GM19043 (cell line): ENCODE results near the gene PDCD6IP.

Experiments used
- ATAC-seq: cut with Tn5 transposase; IDR thresholded peaks from one replicate; pipeline ENCODE4 v1.9.1; 2021; ENCODE audit warnings: low read depth; ENCODE audit not compliant: unreplicated experiment

PDCD6IP gene

DNA sequence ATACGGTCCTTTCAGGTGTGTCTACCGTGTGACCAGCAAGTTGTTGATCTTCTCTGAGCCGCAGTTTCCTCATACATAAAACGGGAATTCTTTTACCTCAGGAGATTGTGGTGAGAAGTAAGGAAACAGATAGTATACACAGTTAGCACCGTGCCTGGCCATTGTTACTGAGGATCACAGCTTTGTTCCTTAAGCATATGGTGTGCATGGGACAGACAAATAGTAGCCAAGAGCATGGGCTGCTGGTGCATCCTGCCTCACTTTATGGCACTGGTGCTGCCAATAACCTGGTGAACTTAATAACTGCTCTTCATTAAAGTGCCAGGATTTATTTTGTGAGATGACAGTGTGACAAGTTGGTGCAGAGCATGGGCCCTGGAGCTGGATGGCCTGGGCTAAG lies 86.3 kb downstream of the PDCD6IP start:
- ATAC-seq = no peak

DNA sequence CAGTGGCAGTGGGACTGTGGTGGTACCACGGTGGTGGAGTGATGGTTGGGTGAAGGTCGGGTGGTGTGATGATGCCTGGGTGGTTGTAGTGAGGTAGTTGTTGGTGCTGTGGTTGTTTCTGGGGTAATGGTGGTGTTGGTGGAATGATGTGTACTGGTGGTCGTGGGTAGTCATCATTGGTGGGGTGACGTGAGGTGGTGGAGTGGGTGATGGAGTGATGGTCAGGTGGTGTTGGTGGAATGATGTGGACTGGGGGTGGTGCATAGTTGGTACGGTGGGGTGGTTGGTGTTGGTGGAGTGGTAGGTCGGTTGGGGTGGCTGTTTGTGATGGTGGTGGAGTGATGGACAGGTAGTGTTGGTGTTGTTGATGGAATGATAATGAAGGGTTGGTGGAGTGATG lies 87.1 kb downstream of the PDCD6IP start:
- no peak for ATAC-seq

DNA sequence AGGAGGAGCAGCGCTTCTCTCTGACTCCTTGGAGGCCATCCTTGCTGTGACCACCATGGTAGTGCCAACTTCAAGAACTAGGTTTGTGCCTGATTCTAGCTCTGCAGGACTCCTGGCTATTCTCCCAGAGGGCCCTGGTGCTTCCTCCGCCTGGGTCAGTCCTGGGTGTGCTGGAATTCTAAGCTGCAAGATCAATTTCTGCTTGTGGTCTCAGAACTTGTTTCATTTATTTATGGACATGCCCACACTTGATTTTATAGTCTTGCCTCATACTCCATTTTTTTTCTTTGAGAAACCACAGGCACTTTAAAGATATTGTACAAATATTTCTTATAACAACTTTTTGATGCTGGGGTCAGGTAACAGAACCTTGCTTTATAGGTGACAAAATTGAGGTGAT lies 87.6 kb downstream of the PDCD6IP start:
- ATAC-seq = no peak

DNA sequence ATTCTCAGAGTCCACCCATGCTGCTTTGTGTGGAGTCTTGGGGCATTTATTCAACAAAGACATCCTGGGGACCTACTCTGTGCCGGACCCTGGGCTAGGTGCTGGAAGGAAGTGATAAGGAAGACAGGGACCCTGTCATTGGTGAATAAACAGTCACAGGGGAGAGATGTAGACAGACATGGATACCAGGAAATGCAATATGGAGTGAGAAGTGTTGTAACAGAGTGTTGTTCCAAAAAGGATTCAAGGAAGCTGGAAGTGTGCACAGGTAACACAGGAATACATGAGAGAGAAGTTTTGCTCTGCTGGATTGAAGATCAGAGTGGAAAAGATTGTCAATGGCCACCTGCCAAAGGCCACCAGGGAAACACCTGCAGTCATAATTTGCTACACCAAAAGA lies 89.0 kb downstream of the PDCD6IP start:
- no peak for ATAC-seq

DNA sequence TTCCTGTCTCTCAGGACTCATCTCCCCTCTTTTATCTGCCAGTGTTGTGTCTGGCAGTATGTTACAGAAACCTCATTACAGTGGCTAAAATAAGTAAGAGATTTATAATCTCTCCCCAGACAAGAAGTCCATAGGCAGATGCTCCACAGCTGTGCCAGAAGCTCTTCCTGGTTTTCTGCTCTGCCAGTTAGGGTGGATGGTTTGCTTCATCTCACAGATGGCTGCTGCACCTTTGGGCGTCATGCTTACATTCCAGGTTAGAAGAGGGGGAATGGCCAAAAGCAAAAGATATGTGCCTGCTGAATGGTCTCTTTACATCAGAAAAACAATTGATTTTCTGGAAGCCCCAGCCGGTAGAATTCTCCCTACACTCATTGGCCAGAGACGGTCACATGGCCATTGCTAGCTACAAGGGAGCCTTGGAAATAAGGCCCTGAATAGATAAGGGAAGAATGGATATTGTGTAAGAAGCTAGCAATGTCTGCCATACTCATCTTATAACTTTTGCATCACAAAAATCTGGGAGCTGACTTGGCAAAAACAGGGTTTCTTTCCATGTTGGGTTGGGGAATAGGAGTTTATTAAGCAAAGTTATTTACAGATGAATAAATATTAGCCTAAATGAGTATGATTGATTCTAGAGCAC lies 91.1 kb downstream of the PDCD6IP start:
- ATAC-seq = no peak

DNA sequence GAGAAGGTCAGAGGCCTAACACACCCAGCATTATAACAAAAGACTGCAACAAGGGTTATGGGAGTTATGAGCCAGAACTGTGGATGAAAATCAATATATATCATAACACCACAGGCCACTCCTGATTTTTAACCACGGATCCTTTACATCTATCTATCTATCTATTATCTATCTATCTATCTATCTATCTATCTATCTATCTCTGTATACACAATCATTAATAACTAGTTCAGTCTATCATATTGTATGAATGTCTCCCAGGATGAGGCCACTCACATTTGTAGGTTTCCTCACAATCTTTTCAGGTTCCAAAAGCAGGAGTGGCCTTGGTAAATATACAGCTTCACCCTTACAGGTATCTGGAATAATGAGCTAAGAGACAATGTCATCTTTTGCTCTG lies 94.2 kb downstream of the PDCD6IP start:
- no peak for ATAC-seq

DNA sequence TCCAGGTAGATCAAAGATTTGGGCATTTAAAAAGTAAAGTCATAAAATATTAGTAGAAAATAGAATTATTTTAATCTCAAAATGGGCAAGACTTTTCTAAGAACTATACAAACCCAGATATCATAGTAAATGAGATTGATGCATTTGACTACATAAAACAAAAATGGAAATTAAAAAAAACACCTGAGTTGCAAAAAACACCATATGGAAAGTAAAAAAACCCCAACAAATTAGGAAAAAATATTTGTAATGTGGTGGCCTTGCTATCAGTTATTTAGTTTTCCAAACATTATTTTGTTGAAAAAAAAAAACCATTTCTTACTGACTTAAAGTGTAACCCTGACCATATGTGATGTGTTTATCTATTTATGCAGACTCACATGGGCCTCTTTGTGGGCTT lies 97.2 kb downstream of the PDCD6IP start:
- ATAC-seq = no peak

DNA sequence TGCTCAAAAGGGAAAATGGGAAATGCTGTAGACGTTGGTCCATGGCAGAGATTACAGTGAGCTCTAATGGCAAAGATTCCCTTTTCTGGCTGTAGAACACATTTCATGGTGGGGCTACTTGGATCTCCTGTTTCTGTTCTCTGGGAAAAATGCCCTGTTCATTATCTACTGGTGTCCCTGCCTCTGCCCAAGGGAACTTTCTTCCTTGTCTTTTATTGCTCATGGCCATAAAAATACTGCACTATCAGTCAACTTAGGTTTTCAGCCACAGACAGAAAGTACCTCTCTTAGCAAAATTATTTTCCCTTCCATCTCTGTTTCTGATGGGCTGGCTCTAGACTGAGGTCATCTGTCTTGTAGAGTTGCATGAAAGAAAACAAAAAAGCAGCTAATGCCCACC lies 98.9 kb downstream of the PDCD6IP start:
- ATAC-seq = no peak

DNA sequence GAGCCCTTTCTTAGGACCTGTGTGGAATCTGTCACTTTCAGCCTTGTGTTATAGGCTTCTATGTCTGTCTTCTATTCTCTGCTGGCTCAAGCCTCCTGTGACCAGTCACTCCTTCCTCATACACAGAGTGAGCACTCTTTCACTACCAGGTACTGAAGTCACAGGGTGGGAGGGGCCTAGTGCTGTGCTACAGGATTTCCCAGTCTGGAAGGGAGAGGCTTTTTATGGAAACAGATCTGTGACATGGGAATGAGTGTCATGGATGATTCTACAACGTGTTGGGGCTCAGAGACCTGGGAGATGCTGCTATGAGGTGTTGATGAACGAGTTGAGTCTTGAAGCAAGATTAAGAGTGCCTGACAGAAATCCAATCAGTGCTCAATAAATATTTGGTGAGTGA lies 100.5 kb downstream of the PDCD6IP start:
- ATAC-seq = no peak

DNA sequence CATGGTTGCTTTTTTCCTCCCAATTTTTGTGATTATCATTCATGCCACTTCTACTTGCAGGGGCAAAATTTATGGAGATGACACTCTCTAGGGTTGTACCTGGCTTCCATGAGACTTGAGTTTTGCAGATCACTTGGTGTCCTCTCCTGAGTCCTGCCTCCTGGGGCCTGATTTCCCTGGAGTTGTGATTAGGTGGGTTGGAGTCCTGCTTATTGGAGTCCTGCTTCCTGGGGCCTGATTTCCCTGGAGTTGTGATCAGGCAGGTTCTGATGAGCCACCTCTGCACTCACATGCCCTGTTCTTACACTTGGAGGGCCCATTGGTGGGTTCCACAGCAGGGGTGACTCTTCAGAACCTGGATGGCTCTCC lies 102.0 kb downstream of the PDCD6IP start:
- no peak for ATAC-seq

DNA sequence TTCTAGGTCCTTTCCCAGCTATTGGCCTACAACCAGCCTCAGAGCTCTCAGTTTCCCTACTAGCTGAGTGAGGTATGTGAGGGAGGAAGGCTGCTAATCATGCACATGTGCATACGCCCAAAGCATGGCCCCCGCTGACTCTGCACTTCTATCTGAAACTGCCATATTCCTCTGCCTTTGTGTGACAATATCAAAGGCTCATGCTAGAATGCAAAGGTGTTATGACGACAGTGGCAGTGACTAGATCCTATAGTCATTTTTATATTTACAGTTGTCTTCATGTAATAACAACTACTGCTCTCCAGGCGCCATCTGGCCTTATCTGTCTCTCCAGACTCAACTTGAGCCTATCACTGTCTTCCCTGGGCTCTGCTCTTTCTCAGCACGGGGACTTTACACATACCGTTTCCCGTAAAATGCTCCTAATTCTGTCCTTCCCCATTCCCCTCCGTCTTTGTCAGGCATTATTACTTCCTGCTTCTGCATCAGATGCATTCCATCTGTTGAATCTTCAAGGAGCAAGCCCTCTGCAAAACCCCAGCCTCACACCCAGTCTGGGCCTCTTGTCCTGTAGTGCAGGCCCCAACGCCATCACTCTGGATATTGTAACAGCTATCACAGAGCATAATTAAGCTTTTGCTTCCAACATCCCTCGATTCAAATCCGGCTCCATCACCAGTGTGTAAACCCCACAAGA lies 102.5 kb downstream of the PDCD6IP start:
- no peak for ATAC-seq

DNA sequence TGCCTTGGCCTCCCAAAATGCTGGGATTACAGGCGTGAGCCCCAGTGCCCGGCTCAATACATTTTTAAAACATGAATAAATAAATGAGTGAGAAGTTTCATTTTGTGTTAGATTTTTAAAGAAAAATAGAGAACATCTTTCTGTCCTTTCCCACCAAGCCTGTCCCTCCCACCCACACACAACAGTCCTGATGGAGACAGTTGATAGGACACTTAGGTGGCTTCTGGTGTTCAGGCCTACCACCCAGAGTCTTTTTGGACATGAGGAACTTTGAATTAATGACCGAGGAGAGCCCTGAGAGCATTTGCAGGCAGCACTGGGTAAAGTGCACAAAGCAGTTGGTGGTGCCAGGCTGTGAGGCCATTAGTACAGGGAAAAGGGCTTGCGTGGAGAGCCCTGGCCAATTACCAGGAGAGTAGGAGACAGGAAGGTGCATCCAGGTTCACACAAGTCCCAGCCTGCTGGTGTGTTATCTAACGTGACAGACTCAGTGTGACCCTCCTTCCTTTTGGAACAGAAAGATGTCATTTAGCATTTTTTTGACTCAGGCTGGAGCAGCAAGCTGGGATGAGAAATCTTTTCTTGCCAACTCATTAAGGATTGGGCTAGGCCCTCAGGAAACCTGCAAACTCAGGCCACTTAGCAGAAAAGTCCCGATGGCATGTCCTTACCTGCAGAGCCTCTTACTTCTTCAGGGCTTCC lies 103.6 kb downstream of the PDCD6IP start:
- no peak for ATAC-seq

DNA sequence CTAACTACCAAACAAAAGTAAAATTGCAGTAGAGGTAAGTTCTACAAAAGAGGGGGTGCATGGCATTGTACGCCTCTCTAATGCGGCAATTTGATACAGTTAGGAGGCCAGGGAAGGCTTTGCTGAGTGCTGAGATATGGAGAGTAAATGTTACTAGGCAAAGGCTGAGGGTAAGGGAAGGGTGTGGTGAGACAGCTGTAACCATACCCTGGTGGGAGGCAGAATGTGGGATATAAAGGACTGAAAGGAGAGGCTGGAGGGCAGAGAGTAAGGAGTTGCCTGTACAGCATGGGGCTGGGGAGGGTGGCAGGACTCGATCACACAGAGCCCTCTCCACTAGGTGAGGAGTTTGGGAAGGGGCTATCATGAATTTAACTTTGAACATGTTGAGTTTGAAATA lies 106.3 kb downstream of the PDCD6IP start:
- ATAC-seq = no peak

DNA sequence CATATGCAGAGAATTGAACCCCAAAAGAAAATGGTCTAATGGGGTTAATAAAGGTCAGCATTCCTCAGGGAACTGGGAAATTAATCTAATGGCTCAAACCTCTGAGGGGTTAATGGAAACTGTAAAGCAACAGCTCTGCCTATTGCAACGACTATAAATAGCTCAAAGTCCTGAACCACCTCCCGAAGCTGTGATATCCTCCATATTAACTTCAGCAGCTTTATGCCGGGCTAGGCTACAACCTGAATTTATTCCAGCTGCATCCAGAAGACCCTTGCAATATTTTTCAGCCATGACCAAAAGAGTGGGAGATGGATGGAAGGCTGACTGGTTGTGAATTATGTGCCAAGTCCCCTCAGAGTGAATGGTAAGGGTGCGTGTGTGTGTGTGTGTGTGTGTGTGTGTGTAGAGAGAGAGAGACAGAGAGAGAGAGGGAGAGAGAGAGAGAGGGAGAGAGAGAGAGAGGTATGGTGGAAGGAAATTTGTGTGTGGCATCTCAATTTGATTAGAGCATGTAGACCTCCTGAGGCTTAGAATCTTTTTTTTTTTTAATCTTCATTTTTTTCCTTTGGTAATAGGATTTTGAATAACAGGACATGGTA lies 109.9 kb downstream of the PDCD6IP start:
- no peak for ATAC-seq

DNA sequence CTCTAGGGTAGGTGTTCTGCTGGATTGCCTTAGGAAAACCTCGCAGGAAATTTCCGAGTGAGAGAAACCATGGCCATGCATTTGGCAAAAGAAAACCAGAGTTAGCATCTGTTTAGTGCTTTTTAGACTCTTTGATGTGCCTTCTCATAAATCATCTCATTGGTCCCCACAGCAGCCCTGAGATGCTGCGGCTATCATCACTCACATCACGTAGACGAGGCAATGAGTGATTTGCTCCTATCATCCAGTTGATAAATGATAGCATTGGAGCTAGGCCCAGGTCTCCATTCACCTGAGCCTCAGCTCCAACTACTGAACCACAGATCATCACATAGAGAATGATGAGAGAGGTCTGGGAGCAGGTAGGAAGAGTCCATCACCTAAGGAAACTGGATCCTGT lies 111.1 kb downstream of the PDCD6IP start:
- no peak for ATAC-seq

DNA sequence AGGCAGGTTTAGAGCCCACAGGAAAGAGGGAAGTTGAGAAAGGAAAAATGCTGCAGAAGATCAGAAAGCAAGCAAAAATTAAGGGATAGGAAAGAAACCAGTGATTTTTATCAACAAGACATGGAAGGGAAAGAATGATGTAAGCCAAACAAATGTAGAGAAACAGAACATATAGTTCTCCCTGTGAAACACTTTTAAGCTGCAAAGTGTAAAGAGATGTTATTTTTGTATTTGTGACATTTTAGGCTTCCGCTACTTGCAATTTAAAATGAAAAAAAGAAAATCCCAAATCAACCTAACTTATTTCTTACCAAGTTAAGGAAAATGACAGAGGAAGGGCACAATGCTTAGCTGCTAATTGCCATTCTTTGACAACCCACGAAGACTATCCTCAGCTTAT lies 111.6 kb downstream of the PDCD6IP start:
- ATAC-seq = no peak

DNA sequence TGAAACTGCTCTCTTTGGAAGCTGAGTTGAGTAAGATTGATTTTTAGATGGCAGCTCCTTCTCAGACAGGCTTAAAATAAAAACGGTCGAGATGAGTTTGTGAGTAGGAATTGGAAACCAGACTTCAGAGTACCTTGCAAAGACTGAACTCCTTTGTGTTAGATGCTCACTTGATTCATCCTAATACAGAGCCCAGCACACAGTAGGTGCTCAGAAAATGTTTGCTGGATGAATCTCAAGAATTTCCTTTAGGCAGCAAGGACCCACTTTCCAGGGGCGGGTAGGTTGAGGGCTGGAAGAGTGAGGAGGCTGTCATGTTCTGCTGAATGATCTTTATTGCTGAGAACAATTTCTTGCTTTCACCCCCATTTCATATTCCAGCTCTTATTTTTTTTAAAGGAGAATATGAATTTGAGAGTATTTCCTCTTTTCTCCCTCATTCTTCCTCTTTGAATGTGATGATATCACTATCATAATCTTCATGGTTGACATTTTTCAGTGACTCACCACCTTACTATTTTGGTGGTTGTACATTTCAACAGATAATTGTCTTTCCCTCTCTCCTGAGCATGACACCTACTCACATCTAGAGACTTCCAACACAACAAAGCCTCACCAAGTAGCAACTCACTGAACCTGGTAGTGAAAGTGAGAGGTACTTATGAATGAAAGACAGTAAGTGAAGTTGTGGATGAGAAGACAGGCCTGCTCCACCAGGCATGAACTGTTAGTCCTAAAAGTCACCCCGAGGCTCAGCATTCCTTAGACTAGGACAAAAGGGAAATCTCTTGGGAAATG lies 113.3 kb downstream of the PDCD6IP start:
- ATAC-seq = no peak

DNA sequence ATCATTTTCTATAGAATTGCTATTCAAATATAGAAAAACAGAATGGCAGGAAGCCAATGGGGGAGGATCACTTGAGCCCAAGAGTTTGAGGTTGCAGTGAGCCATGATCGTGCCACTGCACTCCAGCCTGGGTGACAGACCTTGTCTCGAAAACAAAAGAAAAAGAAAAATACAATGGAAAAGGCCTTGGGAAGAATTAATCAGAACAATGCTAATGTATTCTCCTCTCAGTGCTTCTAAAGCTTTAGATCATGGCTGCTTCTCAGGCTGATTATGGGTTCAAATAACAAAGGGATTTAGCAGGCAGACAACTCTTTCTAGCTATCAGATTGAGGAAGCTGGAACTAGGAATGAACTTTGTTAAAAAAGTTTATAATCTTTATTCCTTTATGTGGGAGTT lies 115.8 kb downstream of the PDCD6IP start:
- no peak for ATAC-seq

DNA sequence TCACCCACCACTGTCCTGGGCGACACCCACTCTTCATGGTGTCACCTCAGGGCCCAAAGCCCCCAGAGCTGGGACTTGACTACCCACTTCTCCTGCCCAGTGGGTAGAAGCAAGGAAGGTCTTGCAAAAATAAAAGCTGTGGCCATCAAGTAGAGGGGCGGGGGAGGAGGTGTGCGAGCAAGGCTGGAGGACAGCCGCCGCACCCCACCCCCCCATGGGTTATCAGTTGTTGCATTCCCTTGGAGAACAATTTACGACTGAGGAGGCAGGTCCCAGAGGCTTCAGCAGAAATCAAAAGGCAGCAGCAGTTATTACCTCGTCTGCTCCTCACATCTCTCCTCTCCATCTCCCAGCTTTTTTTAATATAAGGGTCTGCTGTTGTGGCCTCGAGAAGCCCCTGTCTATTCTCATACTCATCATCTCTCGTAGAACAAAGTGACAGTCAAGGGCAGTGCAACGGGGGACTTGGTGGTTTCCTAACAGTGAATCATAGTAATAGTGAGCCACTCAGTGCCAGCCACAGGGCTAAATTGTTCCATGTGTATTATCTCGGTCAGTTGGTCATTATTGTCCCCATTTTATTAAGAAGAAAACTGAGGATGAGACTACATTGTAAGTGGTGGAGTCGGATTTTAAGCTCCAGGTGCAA lies 116.4 kb downstream of the PDCD6IP start:
- ATAC-seq = no peak

DNA sequence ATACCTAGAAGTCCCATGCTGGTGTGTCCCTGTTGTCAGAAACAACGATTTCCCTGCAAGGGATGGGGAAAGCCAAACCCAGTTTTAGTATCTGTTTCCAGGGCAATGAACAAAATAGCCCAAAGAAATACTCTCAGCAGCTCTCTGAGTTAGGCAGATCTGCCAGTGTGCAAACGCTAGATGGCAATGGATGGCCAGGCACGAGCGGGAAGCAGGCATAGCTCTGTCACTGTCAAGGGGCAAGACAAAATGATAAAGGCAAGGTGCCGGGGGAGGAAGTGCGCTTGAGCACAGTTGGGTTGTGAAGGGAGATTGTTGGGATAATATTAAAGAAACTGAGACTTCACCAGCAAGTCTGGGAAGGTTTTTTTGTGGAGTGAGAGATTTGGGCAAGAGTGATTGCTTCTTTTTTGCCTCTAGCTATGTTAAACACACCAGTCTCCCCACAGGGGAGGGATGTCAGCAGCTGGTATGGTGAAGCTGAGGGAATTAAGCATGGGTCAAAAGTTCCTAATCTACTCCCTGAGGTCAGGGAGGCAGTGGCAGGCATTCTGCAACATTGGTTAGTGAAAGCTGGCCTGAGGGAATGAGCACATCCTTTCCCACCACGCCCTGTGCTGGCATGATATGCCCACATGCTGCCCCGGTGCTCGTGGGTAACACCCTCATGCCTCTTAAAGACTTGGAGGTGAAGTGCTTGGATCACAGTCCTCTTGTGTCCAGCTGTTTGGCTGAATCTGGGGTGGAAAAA lies 117.5 kb downstream of the PDCD6IP start:
- ATAC-seq = peak; percentile 77
